ENCODE measurements around the gene COL4A3. TPM values are rescaled to one million over a fixed set of nuclear protein-coding genes. Genes with fewer than 3 reads are reported as not detected.

COL4A3 gene
- total RNA-seq, 1 experiment from 2014 or later: 0.15 TPM

DNA sequence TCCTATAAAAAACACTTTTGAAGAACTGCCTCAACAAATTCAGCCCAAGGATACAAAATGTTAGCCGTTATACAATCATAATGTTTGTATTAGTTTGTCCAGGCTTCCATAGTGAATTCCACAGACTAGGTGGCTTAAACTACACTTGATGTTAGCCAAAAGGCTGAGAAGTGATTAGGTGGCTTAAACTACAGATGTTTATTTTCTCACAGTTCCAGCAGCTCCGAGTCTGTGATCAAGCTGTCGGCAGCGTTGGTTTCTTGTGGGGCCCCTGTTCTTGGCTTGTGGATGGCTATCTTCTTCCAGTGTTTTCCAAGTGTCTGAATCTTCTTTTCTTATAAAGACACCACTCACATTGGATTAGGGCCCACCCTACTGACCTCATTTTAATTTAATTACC lies 129.1 kb downstream of the COL4A3 start:
- H2BK120ac ChIP-seq (ENCODE audit: low read depth, low read length, poor library complexity, severe bottlenecking): no peak overlapping the region
- no peak overlapping the region for H2BK12ac ChIP-seq (ENCODE audit: insufficient read length, low read depth, low read length)
- no peaks in the 10 kb centered on the region for H4K20me1 ChIP-seq (ENCODE audit: control insufficient read depth, insufficient read depth, insufficient read length)
- no peak overlapping the region for H2BK5ac ChIP-seq (ENCODE audit: insufficient read length, low read length)
- H3K56ac ChIP-seq (ENCODE audit: insufficient read length, low read depth, low read length): no peak overlapping the region
- no peak for DNase-seq
- H3K79me1 ChIP-seq (ENCODE audit: insufficient read depth, low read depth, low read length, poor library complexity, severe bottlenecking): no peaks in the 10 kb centered on the region
- H3K4me1 Mint-ChIP-seq: no peaks in the 10 kb centered on the region
- no peaks in the 10 kb centered on the region for H3K79me2 ChIP-seq (ENCODE audit: insufficient read depth, low read length)
- no peak overlapping the region for H3K18ac ChIP-seq (ENCODE audit: insufficient read length, low read depth, low read length)
- H2BK15ac ChIP-seq (ENCODE audit: low read depth, low read length): no peak overlapping the region
- no peaks in the 10 kb centered on the region for H3K9me3 Mint-ChIP-seq
- H3K27me3 Mint-ChIP-seq (ENCODE audit: low read depth): no peaks in the 10 kb centered on the region
- no peak overlapping the region for H2AFZ ChIP-seq (ENCODE audit: low read length)
- no peaks in the 10 kb centered on the region for H3K23me2 ChIP-seq (ENCODE audit: insufficient read length, low read depth, low read length, poor library complexity, severe bottlenecking)
- no peak overlapping the region for H3T11ph ChIP-seq (ENCODE audit: low read length)
- H3K9ac ChIP-seq (ENCODE audit: extremely low read depth, insufficient read length, low read length): no peak overlapping the region
- H3K27me3 ChIP-seq (ENCODE audit: insufficient read depth, low read length): no peaks in the 10 kb centered on the region
- H4K5ac ChIP-seq (ENCODE audit: insufficient read length, low read depth, low read length): no peak overlapping the region
- WGBS (ENCODE audit: extremely low coverage, insufficient read length, low lambda C conversion rate): no CpG with 5 or more reads among the region's 4 CpGs
- no peaks in the 10 kb centered on the region for H3K4me1 ChIP-seq (ENCODE audit: insufficient read depth, low read length)
- no peak overlapping the region for H3K4me2 ChIP-seq (ENCODE audit: insufficient read depth, insufficient read length, low read length)
- H2AK5ac ChIP-seq (ENCODE audit: insufficient read length, low read length): no peak overlapping the region
- no peak overlapping the region for H3K23ac ChIP-seq (ENCODE audit: insufficient read length, low read depth, low read length)
- no peak overlapping the region for H4K91ac ChIP-seq (ENCODE audit: insufficient read length, low read depth, low read length)
- no peaks in the 10 kb centered on the region for H3K9me3 ChIP-seq (ENCODE audit: control insufficient read depth, low read depth, low read length)
- H3K27ac Mint-ChIP-seq: no peak overlapping the region
- no peak overlapping the region for H4K8ac ChIP-seq (replicated peaks; ENCODE audit: insufficient read length, low read depth, low read length)
- TF ChIP-seq, protein P1, sequence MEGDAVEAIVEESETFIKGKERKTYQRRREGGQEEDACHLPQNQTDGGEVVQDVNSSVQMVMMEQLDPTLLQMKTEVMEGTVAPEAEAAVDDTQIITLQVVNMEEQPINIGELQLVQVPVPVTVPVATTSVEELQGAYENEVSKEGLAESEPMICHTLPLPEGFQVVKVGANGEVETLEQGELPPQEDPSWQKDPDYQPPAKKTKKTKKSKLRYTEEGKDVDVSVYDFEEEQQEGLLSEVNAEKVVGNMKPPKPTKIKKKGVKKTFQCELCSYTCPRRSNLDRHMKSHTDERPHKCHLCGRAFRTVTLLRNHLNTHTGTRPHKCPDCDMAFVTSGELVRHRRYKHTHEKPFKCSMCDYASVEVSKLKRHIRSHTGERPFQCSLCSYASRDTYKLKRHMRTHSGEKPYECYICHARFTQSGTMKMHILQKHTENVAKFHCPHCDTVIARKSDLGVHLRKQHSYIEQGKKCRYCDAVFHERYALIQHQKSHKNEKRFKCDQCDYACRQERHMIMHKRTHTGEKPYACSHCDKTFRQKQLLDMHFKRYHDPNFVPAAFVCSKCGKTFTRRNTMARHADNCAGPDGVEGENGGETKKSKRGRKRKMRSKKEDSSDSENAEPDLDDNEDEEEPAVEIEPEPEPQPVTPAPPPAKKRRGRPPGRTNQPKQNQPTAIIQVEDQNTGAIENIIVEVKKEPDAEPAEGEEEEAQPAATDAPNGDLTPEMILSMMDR (conservative IDR thresholded peaks at IDR 0.05): no peak
- no peak overlapping the region for H3K4me3 Mint-ChIP-seq
- no peak overlapping the region for H3K27ac ChIP-seq (ENCODE audit: insufficient read length, low read depth, low read length)
- 0 out of 7 replicates have a peak, but pooled peaks cover 0 to 2% (median 0%) of the 10 kb centered on the region in 3 experiments for H3K36me3 Mint-ChIP-seq (ENCODE audit: insufficient read depth in 1 of 3, low read depth in 3 of 3)
- no peak overlapping the region for H3K4ac ChIP-seq (ENCODE audit: low read depth, low read length)
- no peak overlapping the region for H2BK20ac ChIP-seq (ENCODE audit: low read depth, low read length, poor library complexity, severe bottlenecking)
- no peak overlapping the region for H3K14ac ChIP-seq (ENCODE audit: insufficient read depth, low read length)
